ENCODE results near the gene NCR1. TPM values are rescaled to one million over a fixed set of nuclear protein-coding genes. Genes with fewer than 3 reads are reported as not detected.

NCR1 gene
- total and polyA plus RNA-seq, 2 of the 8 experiments (the other 6 are each of a cell fraction or from before 2014, with no cell fraction given): 1.5 to 5.1 TPM

GRCh38 chr19:54952591-54953344 is 46.8 kb downstream of the NCR1 start:
- ChIA-PET CTCF (ENCODE audit: partially characterized antibody) (no interaction called here), POLR2A (ENCODE audit: partially characterized antibody) (interaction anchor here (1.0 to 1.5 kb wide), 2 partner anchors 10 to 60 kb away, joined by 3 read pairs; no protein-coding TSS in a partner anchor)
- Histone ChIP-seq H4K20me1 (replicated peaks in 1 of 2; ENCODE audit: control insufficient read depth in 1 of 2, insufficient read depth in 2 of 2, low read length in 2 of 2) (no peaks in the 10 kb centered on the region), H2BK5ac (ENCODE audit: low read depth, low read length) (no peak overlapping the region), H3K79me2 (ENCODE audit: control insufficient read depth in 1 of 2, insufficient read depth in 2 of 2, low read length in 2 of 2) (no peaks in the 10 kb centered on the region), H3K36me3 (ENCODE audit: control insufficient read depth in 2 of 4, insufficient read depth in 4 of 4, low read length in 3 of 4) (no peaks in the 10 kb centered on the region), H2AFZ (ENCODE audit: low read length) (no peak overlapping the region), H2BK20ac (ENCODE audit: low read length) (no peak overlapping the region), H3K4me1 (replicated peaks in 1 of 4; ENCODE audit: control insufficient read depth in 3 of 4, insufficient read depth in 4 of 4, low read length in 3 of 4) (peaks cover 0 to 5% (median 2%) of the 10 kb centered on the region in 4 experiments; a peak in 2 of 7 replicates), H3K23me2 (ENCODE audit: low read depth, low read length) (no peaks in the 10 kb centered on the region), H3K4ac (replicated peaks; ENCODE audit: insufficient read length, low read depth, low read length) (no peak overlapping the region), H4K91ac (replicated peaks; ENCODE audit: insufficient read length, low read length) (no peak overlapping the region), H3K4me2 (ENCODE audit: insufficient read depth in 1 of 2, low read depth in 2 of 2, low read length in 2 of 2) (no peak overlapping the region), H3K79me1 (ENCODE audit: low read depth, low read length) (no peaks in the 10 kb centered on the region), H4K5ac (ENCODE audit: insufficient read length, low read depth, low read length) (no peak overlapping the region), H3K56ac (replicated peaks; ENCODE audit: insufficient read length, low read depth, low read length) (no peak overlapping the region), H3K9me3 (ENCODE audit: insufficient read depth in 2 of 2, low read depth in 1 of 2, low read length in 1 of 2) (no peaks in the 10 kb centered on the region; a peak in 1 of 4 replicates), H4K8ac (ENCODE audit: extremely low read depth, insufficient read depth, low read length) (no peak overlapping the region), H3K9ac (replicated peaks in 1 of 4; ENCODE audit: extremely low read depth in 1 of 4, low read depth in 3 of 4, low read length in 3 of 4) (no peak overlapping the region), H3K27ac (ENCODE audit: low read depth, low read length) (no peak overlapping the region), H3K27me3 (replicated peaks in 1 of 4; ENCODE audit: control insufficient read depth in 3 of 4, extremely low read depth in 1 of 4, insufficient read depth in 3 of 4, low read length in 3 of 4) (no peaks in the 10 kb centered on the region; a peak in 1 of 7 replicates), H2BK120ac (replicated peaks; ENCODE audit: low read depth, low read length) (no peak overlapping the region), H2BK15ac (ENCODE audit: low read length) (no peak overlapping the region), H3K14ac (ENCODE audit: insufficient read length) (no peak overlapping the region), H2AK5ac (ENCODE audit: low read depth, low read length) (no peak overlapping the region), H3K4me3 (ENCODE audit: extremely low read depth in 1 of 4, insufficient read depth in 2 of 4, low read depth in 3 of 4, low read length in 4 of 4) (no peak overlapping the region), H2BK12ac (ENCODE audit: low read depth, low read length) (no peak overlapping the region), H3K18ac (ENCODE audit: extremely low read depth, low read length) (no peak overlapping the region), H3K23ac (ENCODE audit: insufficient read length) (no peak overlapping the region)
- TF ChIP-seq SP1 (IDR thresholded peaks at IDR 0.05; ENCODE audit: low read depth, low read length): no peak
- no peak for TF ChIP-seq POU5F1 (IDR thresholded peaks at IDR 0.05; ENCODE audit: low read depth, low read length)
- FAIRE-seq (no peak), DNase-seq (ENCODE audit: low read depth in 1 of 2, low spot score in 2 of 2) (no peak)
- 88% methylated on average over 22 of the region's 23 CpGs; no CpG with 5 or more reads in 1 of the 2 experiments for WGBS, 2 experiments (ENCODE audit: extremely low coverage in 1 of 2, insufficient coverage in 1 of 2, insufficient read length in 1 of 2, insufficient replicate concordance in 2 of 2, low coverage in 1 of 2, low lambda C conversion rate in 2 of 2, missing lambda C conversion rate in 1 of 2)

All from H1 (cell line).